Mucosa of rectum (tissue), 2 donors: ENCODE results near the gene ACTC1.

Source experiments
- H3K27ac ChIP-seq, 2 donors: one replicate each; pipeline ENCODE4 v1.7.0; 2013; ENCODE audit warnings: inconsistent platforms in 2 of 2, low read depth in 2 of 2, low read length in 2 of 2
- H3K27me3 ChIP-seq, 2 donors: one replicate each; pipeline ENCODE4 v1.7.0; 2013; ENCODE audit warnings: low read length in 2 of 2; ENCODE audit not compliant: control insufficient read depth in 2 of 2, insufficient read depth in 2 of 2
- H3K36me3 ChIP-seq, 2 donors: one replicate each; pipeline ENCODE4 v1.7.0; 2013; ENCODE audit warnings: low read length in 2 of 2; ENCODE audit not compliant: control insufficient read depth in 2 of 2, insufficient read depth in 2 of 2
- H3K4me1 ChIP-seq, 2 donors: one replicate each; pipeline ENCODE4 v1.7.0; 2013; ENCODE audit warnings: low read length in 2 of 2, mild to moderate bottlenecking in 1 of 2; ENCODE audit not compliant: control insufficient read depth in 2 of 2, insufficient read depth in 2 of 2
- H3K4me3 ChIP-seq, 2 donors: one replicate each; pipeline ENCODE4 v1.7.0; 2013; ENCODE audit warnings: low read length in 2 of 2
- H3K9ac ChIP-seq, 2 donors: one replicate each; pipeline ENCODE4 v1.7.0; 2013; ENCODE audit warnings: low read length in 2 of 2, low read depth in 1 of 2, mild to moderate bottlenecking in 1 of 2
- H3K9me3 ChIP-seq, 2 donors: one replicate each; pipeline ENCODE4 v1.7.0; 2013; ENCODE audit warnings: low read length in 2 of 2; ENCODE audit not compliant: control insufficient read depth in 2 of 2
- donor health status: healthy.
- donor health status: Normal muscosa, but diverticular disease.

Gene ACTC1

DNA sequence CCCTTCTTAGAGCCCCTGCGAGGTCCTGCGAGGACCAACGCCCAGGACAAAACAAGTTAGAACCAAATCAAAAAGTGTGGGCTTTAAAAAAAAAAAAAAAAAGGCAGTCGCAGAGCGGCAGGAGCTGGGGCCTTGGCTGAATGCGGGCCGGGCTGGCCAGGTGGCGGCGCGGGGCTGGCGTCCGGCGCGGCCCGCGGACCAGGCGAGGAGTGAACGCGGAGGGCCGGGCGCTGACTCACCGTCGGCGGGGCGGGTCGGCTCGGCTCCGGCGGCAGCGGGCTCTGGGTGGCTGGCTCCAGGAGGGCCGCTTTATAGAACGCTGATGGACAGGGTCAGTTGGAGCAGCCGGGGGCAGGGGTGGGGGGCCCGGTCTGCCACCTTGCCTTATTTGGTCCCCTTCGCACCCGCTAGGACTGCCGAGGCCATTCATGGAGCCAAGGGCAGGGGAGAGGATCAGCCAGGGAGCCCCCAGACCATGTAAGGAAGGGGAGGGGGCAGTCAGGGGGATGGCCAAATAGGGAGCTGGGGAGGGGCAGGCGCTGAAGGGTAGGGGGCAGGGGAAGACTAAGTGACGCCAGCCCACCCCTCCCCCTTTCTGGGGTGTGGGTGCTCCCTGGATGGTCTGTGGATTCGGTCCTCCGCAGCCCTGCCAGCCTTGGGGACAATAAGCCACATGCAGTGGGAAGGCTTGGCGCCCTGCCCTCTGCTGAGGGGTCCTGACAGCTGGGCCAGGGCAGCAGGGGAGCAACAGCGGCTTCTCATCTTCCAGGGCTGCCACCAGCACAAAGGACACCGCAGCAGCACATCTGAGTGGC, at the start of gene ACTC1:
ACTC1 (minus strand) TSS at position 283 of the 815 bp plus-strand sequence. CDS start 741 bp downstream, outside the sequence.
- Histone ChIP-seq H3K4me3 (no peak within 1 kb of the TSS), H3K9ac (no peak within 1 kb of the TSS), H3K4me1 (no peaks in the 10 kb centered on the region), H3K36me3 (no peaks in the 10 kb centered on the region), H3K9me3 (no peaks in the 10 kb centered on the region), H3K27ac (no peak within 1 kb of the TSS), H3K27me3 (peaks cover 11 to 13% of the 10 kb centered on the region in 2 donors)

DNA sequence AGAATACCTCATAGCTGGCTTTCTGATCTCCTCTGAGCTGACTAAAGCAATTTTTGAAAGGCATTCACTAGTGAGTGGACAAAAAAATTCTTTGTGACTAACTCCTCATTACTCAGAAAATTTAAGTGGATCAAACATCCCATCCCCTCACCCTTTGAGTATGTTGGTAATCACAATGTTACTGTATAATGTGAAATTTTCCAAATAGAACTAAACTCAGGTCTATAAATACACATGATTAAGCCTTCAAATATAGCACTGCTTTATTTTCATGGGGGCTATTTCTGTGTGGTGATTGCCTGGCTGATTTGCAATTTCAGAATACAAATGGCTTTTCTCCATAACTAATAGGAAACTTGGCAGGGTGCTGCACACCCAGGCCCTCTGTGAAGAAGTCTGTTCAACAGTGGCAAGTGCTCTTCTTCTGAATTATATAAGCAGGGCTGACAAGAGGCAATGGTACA, 45.9 kb upstream of the ACTC1 start:
- Histone ChIP-seq H3K4me3 (no peak overlapping the region), H3K27ac (no peak overlapping the region), H3K36me3 (no peaks in the 10 kb centered on the region), H3K4me1 (no peaks in the 10 kb centered on the region), H3K27me3 (no peaks in the 10 kb centered on the region), H3K9me3 (no peaks in the 10 kb centered on the region), H3K9ac (no peak overlapping the region)

DNA sequence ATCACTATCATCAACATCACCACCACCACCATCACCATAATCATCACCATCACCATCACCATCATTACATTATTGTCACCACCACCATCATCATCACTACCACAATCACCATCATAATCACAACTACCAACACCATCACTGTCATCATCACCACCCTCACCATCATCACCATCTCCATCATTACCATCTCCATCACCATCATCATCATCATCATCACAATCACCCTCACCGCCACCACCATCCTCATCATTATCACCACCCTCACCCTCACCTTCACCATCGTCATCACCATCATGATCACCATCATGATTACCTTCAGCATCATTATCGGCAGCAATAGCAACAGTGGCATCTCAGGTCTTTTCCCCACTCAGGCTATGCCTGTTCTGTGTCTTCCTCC, 42.9 kb upstream of the ACTC1 start:
- H3K9me3 ChIP-seq, result no peaks in the 10 kb centered on the region
- H3K36me3 ChIP-seq, result no peaks in the 10 kb centered on the region
- H3K9ac ChIP-seq, result no peak overlapping the region
- H3K27ac ChIP-seq, result no peak overlapping the region
- H3K27me3 ChIP-seq, result no peaks in the 10 kb centered on the region
- H3K4me1 ChIP-seq, result no peaks in the 10 kb centered on the region
- H3K4me3 ChIP-seq, result no peak overlapping the region

DNA sequence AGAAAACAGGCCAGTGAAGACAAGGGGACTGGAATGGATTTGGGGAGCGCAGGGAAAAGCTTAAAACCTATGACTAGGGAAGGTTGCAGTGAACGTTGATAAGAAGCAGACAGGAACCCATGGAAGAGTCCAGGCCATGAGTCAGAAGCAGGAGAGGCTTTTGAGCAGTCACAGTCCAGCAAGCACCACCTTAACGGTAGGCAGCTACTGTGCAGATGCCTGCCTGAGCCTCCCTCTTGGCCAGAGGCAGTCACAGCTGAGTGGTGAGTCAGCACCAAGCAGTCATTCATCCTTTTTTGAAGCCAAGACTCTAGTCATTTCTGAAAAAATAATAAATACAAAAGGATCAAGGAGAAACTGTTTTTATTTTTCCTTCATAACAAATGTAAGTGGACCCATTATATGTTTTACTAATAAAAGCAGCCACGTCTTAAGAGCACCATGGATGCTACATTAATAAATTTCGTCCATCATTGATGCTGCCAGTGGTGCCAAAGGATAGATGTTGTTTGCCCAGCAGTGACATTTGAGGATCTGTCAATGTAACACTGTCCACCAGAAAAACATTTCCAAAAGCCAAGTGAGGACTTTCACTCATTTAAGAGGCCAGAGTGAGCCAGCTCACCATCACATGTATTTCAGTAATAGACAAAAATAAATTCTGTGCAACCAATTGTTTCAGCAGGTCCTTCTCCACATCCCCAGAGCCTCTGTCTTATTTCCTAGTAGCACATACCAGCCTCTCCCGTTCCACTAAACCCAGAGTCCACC, 42.1 kb upstream of the ACTC1 start:
- Histone ChIP-seq H3K4me1 (no peaks in the 10 kb centered on the region), H3K9me3 (no peaks in the 10 kb centered on the region), H3K27ac (no peak overlapping the region), H3K27me3 (no peaks in the 10 kb centered on the region), H3K4me3 (no peak overlapping the region), H3K9ac (no peak overlapping the region), H3K36me3 (no peaks in the 10 kb centered on the region)

DNA sequence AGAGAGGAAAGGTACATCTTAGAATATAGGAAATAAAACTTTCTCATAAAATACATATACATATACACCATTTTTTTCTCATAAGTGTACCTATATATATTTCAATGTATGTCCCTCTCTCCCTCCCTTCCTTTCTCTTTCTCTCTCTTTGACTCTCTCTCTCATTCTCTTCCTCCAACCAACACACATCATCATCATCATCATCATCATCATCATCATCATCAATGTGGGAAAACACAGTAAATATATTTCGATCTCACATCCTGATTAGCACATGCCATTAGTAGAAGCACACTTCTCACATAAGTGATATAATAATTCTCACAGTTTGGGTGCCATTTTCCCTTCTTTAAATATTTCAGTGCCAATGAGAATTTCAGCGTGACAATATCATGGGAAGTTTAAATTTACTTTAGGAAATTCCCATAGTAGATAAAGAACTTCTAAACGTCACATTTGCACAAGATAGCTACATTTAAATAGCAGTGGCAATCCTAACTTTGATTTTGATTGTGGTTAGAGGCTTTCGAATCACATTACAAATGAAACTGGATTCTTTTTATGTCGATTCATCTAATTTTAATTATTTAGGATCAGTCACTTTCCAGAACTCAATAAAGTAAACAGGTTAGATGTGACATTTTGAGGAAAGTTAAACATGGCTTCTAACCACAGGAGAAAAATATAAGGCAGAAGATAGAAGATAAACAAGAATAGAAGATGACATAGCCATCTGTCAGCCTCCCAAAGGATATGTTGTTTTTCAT, 33.0 kb upstream of the ACTC1 start:
- Histone ChIP-seq H3K36me3 (no peaks in the 10 kb centered on the region), H3K27me3 (no peaks in the 10 kb centered on the region), H3K9me3 (no peaks in the 10 kb centered on the region), H3K9ac (no peak overlapping the region), H3K4me1 (no peaks in the 10 kb centered on the region), H3K27ac (no peak overlapping the region), H3K4me3 (no peak overlapping the region)

DNA sequence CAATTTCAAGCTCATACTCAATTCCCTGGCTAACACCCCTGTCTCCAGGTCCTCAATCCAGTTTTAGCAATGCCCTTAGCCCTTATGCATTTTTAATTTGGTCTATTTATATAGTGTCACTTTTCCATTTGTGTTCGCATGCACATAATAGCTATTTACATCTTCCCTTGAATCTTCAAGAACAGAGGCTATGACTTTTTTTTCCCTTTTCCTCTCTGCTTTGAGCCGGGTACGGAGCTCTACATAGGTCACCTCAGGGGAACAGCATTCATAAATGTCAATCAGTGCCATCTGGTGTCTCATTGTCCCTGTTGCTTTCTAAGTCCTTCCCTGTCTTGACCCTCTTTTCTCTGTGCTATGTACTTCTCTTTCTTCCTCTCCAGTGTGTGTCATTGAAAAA, 26.5 kb upstream of the ACTC1 start:
- Histone ChIP-seq H3K27ac (no peak overlapping the region), H3K4me1 (no peaks in the 10 kb centered on the region), H3K36me3 (no peaks in the 10 kb centered on the region), H3K4me3 (no peak overlapping the region), H3K27me3 (no peaks in the 10 kb centered on the region), H3K9me3 (no peaks in the 10 kb centered on the region), H3K9ac (no peak overlapping the region)

DNA sequence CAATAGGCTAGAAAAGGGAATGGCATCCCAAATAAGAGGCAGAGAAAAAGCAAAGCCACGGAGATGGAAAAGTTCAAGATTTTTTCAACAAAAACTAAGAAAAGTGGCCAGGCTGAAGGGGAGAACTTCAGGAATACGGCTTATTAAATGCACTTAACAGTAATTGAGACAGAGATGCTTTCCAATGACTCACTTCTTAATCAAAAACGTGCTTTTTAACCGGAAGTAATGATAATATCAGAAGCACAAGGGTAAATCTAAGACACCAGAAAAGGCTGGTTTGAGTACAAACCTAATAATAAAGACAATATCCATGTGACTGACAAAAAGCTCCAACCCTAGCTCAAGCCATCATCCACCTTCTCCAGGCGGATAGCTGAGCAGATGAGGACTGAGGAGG, 24.8 kb upstream of the ACTC1 start:
- H3K27me3 ChIP-seq, result no peaks in the 10 kb centered on the region
- no peak overlapping the region for H3K4me3 ChIP-seq
- H3K4me1 ChIP-seq, result no peaks in the 10 kb centered on the region
- no peaks in the 10 kb centered on the region for H3K9me3 ChIP-seq
- H3K27ac ChIP-seq, result no peak overlapping the region
- no peak overlapping the region for H3K9ac ChIP-seq
- H3K36me3 ChIP-seq, result no peaks in the 10 kb centered on the region

DNA sequence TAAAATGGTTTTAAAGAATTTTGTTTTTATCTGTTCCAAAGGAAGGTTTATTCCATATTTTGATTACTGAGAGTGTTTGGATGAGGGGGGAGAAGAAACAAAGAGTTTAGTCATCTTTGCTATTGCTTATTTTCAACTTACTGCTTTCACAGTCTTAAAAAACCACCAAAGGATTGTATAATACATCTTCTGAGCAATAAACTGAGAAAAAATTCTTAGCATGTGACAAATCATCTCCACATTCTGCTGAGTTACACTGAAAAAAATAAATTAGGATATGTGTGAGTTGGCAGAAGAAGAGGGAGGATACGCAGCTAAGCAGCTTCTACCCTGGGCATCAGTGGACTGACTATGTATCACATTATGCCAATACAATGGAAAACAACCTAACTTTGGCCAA, 23.2 kb upstream of the ACTC1 start:
- no peaks in the 10 kb centered on the region for H3K4me1 ChIP-seq
- H3K9me3 ChIP-seq, result no peaks in the 10 kb centered on the region
- H3K4me3 ChIP-seq, result no peak overlapping the region
- H3K36me3 ChIP-seq, result no peaks in the 10 kb centered on the region
- no peak overlapping the region for H3K9ac ChIP-seq
- H3K27me3 ChIP-seq, result no peaks in the 10 kb centered on the region
- H3K27ac ChIP-seq, result no peak overlapping the region

DNA sequence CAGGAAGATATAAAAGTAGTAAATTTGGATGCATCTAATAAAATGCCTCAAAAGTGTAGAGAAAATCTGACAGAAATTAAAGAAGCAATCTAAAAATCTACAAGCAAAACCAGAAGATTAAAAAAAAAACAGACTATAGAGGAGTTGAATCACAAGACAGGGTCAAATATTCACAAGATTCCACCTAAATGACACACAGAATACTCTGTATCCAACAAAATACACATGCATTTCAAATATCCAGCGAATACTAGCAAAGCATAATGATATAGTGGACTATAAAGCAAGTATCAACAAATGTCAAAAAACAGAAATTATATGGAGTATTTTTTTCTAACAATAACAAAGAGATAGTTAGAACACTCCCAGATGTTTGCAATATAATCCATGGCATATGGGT, 20.5 kb upstream of the ACTC1 start:
- Histone ChIP-seq H3K27me3 (peaks cover 0 to 1% of the 10 kb centered on the region in 2 donors), H3K36me3 (no peaks in the 10 kb centered on the region), H3K9me3 (no peaks in the 10 kb centered on the region)

More for the DNA sequence above, 20.5 kb upstream of the ACTC1 start:
- no peaks in the 10 kb centered on the region for H3K4me1 ChIP-seq
- H3K4me3 ChIP-seq, result no peak overlapping the region
- H3K9ac ChIP-seq, result no peak overlapping the region
- no peak overlapping the region for H3K27ac ChIP-seq
